Measurements from ENCODE around the gene TADA2B.
"Not testable (repeated sequence)": the region's sequence is repeated elsewhere in the genome, so short reads cannot be mapped to it uniquely, and the experiment has no call there.

Gene TADA2B

GRCh38 chr4:7083597-7084563 is 40.7 kb downstream of the TADA2B start:
- no peak for DNase-seq

- not testable (repeated sequence) for DNase-seq
Observed at GRCh38 chr4:7084564-7084961, 41.4 kb downstream of the TADA2B start.

GRCh38 chr4:7086384-7086783 is 43.2 kb downstream of the TADA2B start:
- DNase-seq = no peak

GRCh38 chr4:7087036-7087435 is 43.9 kb downstream of the TADA2B start:
- no peak for DNase-seq

- DNase-seq = no peak
Observed at GRCh38 chr4:7089213-7089986, 46.2 kb downstream of the TADA2B start.

- no peak for DNase-seq
Observed at GRCh38 chr4:7092026-7092425, 48.9 kb downstream of the TADA2B start.

- DNase-seq = no peak
Observed at GRCh38 chr4:7094916-7095315, 51.7 kb downstream of the TADA2B start.

- DNase-seq = no peak
Observed at GRCh38 chr4:7095611-7096155, 52.5 kb downstream of the TADA2B start.

- no peak for DNase-seq
Observed at GRCh38 chr4:7096236-7096635, 53.1 kb downstream of the TADA2B start.

- peak; percentile 55 to 59 for DNase-seq
Observed at GRCh38 chr4:7101692-7102515, 58.7 kb downstream of the TADA2B start.

- not testable (repeated sequence) for DNase-seq
Observed at GRCh38 chr4:7102516-7102909, 59.3 kb downstream of the TADA2B start.

GRCh38 chr4:7103031-7103606 is 59.9 kb downstream of the TADA2B start:
- DNase-seq = peak; percentile 82 to 84

GRCh38 chr4:7103607-7104365 is 60.6 kb downstream of the TADA2B start:
- no peak for DNase-seq

GRCh38 chr4:7104366-7105031 is 61.3 kb downstream of the TADA2B start:
- DNase-seq = no peak

GRCh38 chr4:7105276-7105675 is 62.1 kb downstream of the TADA2B start:
- no peak for DNase-seq

- no peak for DNase-seq
Observed at GRCh38 chr4:7107166-7107905, 64.2 kb downstream of the TADA2B start.
